Gastroesophageal sphincter (tissue), 4 donors: ENCODE measurements around the gene ZBTB20. TPM values are rescaled to one million over a fixed set of nuclear protein-coding genes. Genes with fewer than 3 reads are reported as not detected.

Experiments used
- ATAC-seq: fragments of 150-250 bp; one replicate; pipeline ENCODE4 v1.9.1; 2016; ENCODE audit warnings: mild to moderate bottlenecking, moderate library complexity
- H3K27ac ChIP-seq, 4 donors: fragments of 200-600 bp; sonication (generic) in 3 of 4; 1 replicate in 3 of 4; 2 replicates in 1 of 4; pipeline ENCODE4 v1.5.1; 2016 to 2019
- H3K27me3 ChIP-seq: fragments of 200-600 bp; sonication (generic); one replicate; pipeline ENCODE4 v1.5.1; 2019
- H3K36me3 ChIP-seq, 2 donors: fragments of 200-600 bp; sonication (generic); one replicate each; pipeline ENCODE4 v1.5.1; 2019; ENCODE audit warnings: control low read depth in 1 of 2
- H3K4me1 ChIP-seq, 3 donors: fragments of 200-600 bp; sonication (generic); 1 replicate in 2 of 3; 2 replicates in 1 of 3; pipeline ENCODE4 v1.5.1; 2016 to 2019; ENCODE audit warnings: control low read depth in 2 of 3
- H3K4me3 ChIP-seq, 2 donors: fragments of 200-600 bp; sonication (generic); one replicate each; pipeline ENCODE4 v1.5.1; 2019; ENCODE audit warnings: mild to moderate bottlenecking in 1 of 2, moderate library complexity in 1 of 2
- H3K9me3 ChIP-seq, 3 donors: fragments of 200-600 bp; sonication (generic); one replicate each; pipeline ENCODE4 v1.5.1; 2017 to 2019; ENCODE audit warnings: control low read depth in 2 of 3
- CTCF ChIP-seq, 4 experiments: fragments of 200-600 bp in 2 of 4; fragments of 450-650 bp in 2 of 4; sonication (generic) in 1 of 4; IDR thresholded peaks; one replicate each; pipeline ENCODE4 v1.5.1; 2017 to 2019; ENCODE audit warnings: antibody characterized with exemption in 4 of 4, mild to moderate bottlenecking in 2 of 4, moderate library complexity in 2 of 4
- EP300 ChIP-seq: sonication (generic); formaldehyde crosslinking; IDR thresholded peaks from one replicate; pipeline ENCODE4 v1.6.1; 2017; ENCODE audit warnings: antibody characterized with exemption, mild to moderate bottlenecking
- POLR2A ChIP-seq, 2 donors: fragments of 450-650 bp; IDR thresholded peaks; one replicate each; pipeline ENCODE4 v1.6.1; 2017; ENCODE audit warnings: antibody characterized with exemption in 2 of 2, mild to moderate bottlenecking in 2 of 2, moderate library complexity in 1 of 2
- POLR2AphosphoS5 ChIP-seq: sonication (generic); formaldehyde crosslinking; IDR thresholded peaks from one replicate; pipeline ENCODE4 v1.6.1; 2017; ENCODE audit warnings: antibody characterized with exemption
- WGBS, 2 donors: methylation state at CpG; one replicate each; pipeline ENCODE4 v1.1.5; 2018; ENCODE audit warnings: low coverage in 1 of 2; 5-methylcytosine and 5-hydroxymethylcytosine counted together
- total RNA-seq, 4 donors: library from RNA; depleted of rRNA; stranded (reverse); fragments of >200 nt; gene quantifications; one replicate each; pipeline ENCODE4 v1.1.0, GENCODE V29; 2016

The ZBTB20 gene
- total RNA-seq, 4 donors from 2014 or later, result 53.1 to 113 (median 98.4) TPM

DNA sequence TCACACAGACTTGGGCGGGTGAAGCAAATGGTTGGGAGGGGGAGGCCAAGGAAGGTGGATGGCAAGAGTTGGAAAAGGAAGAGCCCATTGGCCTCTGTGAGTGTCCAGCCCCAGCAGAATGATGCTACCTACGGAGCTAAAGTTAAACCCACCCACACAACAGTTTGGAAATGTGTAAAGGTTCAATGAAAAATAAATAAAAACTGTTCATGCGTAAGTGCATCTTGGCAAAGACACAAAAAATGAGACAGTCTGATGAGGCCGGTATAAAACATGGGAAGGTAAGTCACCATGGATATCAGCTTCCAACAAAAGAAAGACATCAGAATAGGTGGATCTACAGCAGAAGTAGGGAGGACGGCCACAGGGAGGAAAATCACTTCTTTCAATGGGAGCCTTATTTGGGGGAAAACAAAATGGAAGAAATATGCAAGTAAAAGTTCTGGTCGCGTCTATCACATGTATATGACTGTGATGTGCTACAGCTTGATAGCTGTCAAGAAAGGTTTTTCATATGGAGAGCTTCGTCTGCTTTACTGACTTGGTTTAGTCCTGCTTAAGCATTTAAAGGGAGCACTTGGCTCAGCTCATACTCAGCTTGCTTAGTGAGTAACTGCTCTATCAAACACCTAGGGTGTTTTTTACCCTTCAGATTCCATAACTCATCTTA lies 770.4 kb downstream of the ZBTB20 start:
- TF ChIP-seq POLR2A (IDR thresholded peaks at IDR 0.05), result no peak
- no peak for TF ChIP-seq CTCF (IDR thresholded peaks at IDR 0.05)
- no peak for TF ChIP-seq POLR2AphosphoS5
- no peak for TF ChIP-seq EP300

DNA sequence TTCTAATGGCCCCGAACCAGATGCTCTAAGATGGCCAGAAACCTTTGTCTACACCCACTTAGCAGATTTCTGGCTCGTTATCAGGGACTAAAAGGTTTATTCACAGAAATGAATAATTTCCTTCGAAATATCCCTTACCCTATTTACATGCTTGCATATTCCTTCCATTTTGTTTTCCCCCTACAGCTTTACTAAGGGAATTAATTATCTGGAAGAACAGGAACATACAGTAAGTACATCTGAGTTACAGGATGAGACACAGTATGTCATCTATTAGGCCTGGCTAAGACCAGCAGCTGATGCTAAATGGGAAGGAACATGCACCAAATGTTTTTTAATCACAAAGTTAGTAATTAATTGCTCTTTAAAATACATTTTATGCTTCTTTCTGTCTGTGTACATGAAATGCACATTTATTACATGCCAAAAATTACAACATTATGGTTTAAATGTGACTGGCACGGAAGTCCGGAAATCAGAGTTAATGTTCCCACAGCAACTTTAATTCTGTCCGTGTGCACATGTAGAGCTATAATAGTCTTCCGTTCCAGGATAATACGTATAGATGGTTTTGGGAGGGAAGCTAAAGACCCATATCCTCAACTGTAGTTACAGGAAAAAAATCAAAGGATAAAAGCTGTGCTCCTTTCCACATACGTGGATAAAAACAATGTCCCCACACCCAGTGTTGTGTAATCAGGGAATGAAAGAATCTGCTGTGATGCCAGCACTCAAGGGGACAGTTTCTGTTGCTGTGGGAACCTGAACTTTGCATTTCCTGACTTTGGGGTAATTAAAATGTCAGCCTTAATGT lies 771.3 kb downstream of the ZBTB20 start:
- ATAC-seq, result peak; percentile 67
- Histone ChIP-seq H3K36me3 (no peaks in the 10 kb centered on the region), H3K27me3 (no peaks in the 10 kb centered on the region), H3K4me1 (peaks cover 14 to 71% (median 15%) of the 10 kb centered on the region in 3 donors), H3K9me3 (no peaks in the 10 kb centered on the region), H3K27ac (peak overlapping the region in 3 of 4 donors; percentile 5 to 25 (median 16)), H3K4me3 (no peak overlapping the region)
- WGBS, 2 donors, result 68 to 72% methylated on average over 9 of the region's 9 CpGs
- TF ChIP-seq CTCF (IDR thresholded peaks at IDR 0.05), result no peak
- TF ChIP-seq EP300, result no peak
- no peak for TF ChIP-seq POLR2AphosphoS5
- no peak for TF ChIP-seq POLR2A (IDR thresholded peaks at IDR 0.05)

More for the DNA sequence above, 770.4 kb downstream of the ZBTB20 start:
- no peaks in the 10 kb centered on the region for H3K9me3 ChIP-seq
- H3K4me1 ChIP-seq, result peaks cover 14 to 79% (median 15%) of the 10 kb centered on the region in 3 donors
- ATAC-seq, result no peak
- 84 to 86% methylated on average over 7 to 8 of the region's 8 CpGs for whole genome bisulfite sequencing, 2 donors
- peak overlapping the region in 3 of 4 donors; percentile 2 to 25 (median 16) for H3K27ac ChIP-seq
- no peaks in the 10 kb centered on the region for H3K36me3 ChIP-seq
- no peaks in the 10 kb centered on the region for H3K27me3 ChIP-seq
- no peak overlapping the region for H3K4me3 ChIP-seq

- H3K36me3 ChIP-seq, result no peaks in the 10 kb centered on the region
- H3K27ac ChIP-seq, result no peak overlapping the region
- H3K4me3 ChIP-seq, result no peak overlapping the region
- no peaks in the 10 kb centered on the region for H3K27me3 ChIP-seq
- ATAC-seq, result no peak
- 10 to 34% methylated on average over 2 of the region's 2 CpGs for WGBS, 2 donors
- H3K4me1 ChIP-seq, result peaks cover 3 to 64% (median 9%) of the 10 kb centered on the region in 3 donors
- H3K9me3 ChIP-seq, result no peaks in the 10 kb centered on the region
- TF ChIP-seq EP300 (no peak), CTCF (IDR thresholded peaks at IDR 0.05) (no peak), POLR2AphosphoS5 (no peak), POLR2A (IDR thresholded peaks at IDR 0.05) (no peak)
Measured at GRCh38 chr3:114374433-114374990, 772.6 kb downstream of the ZBTB20 start.

DNA sequence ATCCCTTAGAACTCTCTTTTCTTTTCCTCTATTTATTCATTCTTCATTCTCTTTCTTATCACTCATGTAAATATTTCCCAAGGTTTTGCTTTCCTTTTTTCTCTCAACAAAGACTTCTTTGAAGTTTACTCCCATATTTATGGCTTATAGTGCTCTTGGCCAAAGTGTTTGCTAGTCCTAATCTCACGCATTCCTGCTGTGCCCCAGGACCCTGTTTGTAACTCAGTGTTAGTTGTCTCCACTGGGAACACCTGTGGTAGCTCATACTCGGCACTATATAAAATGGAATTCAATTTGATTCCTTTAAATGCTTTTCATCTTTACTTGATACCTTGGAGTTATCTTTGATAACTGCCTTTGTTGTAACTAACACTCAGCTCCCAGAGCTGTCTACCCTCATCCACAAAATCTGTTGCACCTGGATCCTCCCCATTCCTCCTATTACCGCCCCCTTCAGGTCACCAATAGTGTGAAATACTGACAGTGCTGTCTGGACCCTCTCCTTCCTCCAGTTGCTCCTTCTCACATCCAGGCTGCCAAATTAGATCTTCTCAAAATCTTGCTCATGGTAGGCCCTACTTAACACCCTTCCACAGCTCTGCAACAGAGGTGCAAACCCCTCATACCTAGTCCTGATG lies 776.4 kb downstream of the ZBTB20 start:
- no peak overlapping the region for H3K4me3 ChIP-seq
- no peak for TF ChIP-seq POLR2AphosphoS5
- H3K27ac ChIP-seq, result no peak overlapping the region
- no peaks in the 10 kb centered on the region for H3K36me3 ChIP-seq
- no peak for ATAC-seq
- 44 to 52% methylated on average over 2 of the region's 3 CpGs for WGBS, 2 donors
- H3K4me1 ChIP-seq, result peaks cover 0 to 57% (median 3%) of the 10 kb centered on the region in 3 donors
- no peaks in the 10 kb centered on the region for H3K9me3 ChIP-seq
- H3K27me3 ChIP-seq, result no peaks in the 10 kb centered on the region

- ATAC-seq, result no peak
- Histone ChIP-seq H3K36me3 (no peaks in the 10 kb centered on the region), H3K4me3 (no peak overlapping the region), H3K27ac (no peak overlapping the region), H3K4me1 (peaks cover 2 to 66% (median 6%) of the 10 kb centered on the region in 3 donors), H3K27me3 (no peaks in the 10 kb centered on the region), H3K9me3 (no peaks in the 10 kb centered on the region)
- 55 to 58% methylated on average over 3 of the region's 3 CpGs for WGBS, 2 donors
- TF ChIP-seq POLR2AphosphoS5 (no peak), EP300 (no peak), CTCF (IDR thresholded peaks at IDR 0.05) (no peak), POLR2A (IDR thresholded peaks at IDR 0.05) (no peak)
Measured at GRCh38 chr3:114365909-114366308, 781.2 kb downstream of the ZBTB20 start.
